CD4-positive, CD25-positive, alpha-beta regulatory T cell (primary cell): Measurements from ENCODE around the gene TTYH3. TPM values are rescaled to one million over a fixed set of nuclear protein-coding genes. Genes with fewer than 3 reads are reported as not detected.

Source experiments
- ATAC-seq, 2 donors: fragments of 150-1000 bp; cut with Tn5 transposase; one replicate each; pipeline ENCODE4 v1.10.0; 2021; ENCODE audit warnings: low read depth in 2 of 2, moderate number of reproducible peaks in 2 of 2, moderate library complexity in 1 of 2
- DNase-seq, 3 donors: peaks; one replicate each; pipeline versions ENCODE4 v3.0.0 to v3.0.0-alpha.2; 2012 to 2022; ENCODE audit warnings: mixed read lengths in 1 of 3
- H3K27ac ChIP-seq: one replicate; pipeline ENCODE4 v1.7.0; 2013; ENCODE audit warnings: mild to moderate bottlenecking, low read length; ENCODE audit not compliant: insufficient read depth, poor library complexity, severe bottlenecking
- H3K27me3 ChIP-seq: one replicate; pipeline ENCODE4 v1.7.0; 2013; ENCODE audit warnings: low read length; ENCODE audit not compliant: control insufficient read depth, insufficient read depth
- H3K36me3 ChIP-seq: one replicate; pipeline ENCODE4 v1.7.0; 2013; ENCODE audit warnings: mild to moderate bottlenecking, low read length, moderate library complexity; ENCODE audit not compliant: control insufficient read depth, insufficient read depth
- H3K4me1 ChIP-seq: 2 replicates; pipeline ENCODE4 v1.7.0; 2013; ENCODE audit warnings: mild to moderate bottlenecking, low read length; ENCODE audit not compliant: insufficient read depth, control insufficient read depth, poor library complexity, severe bottlenecking
- H3K4me3 ChIP-seq: one replicate; pipeline ENCODE4 v1.7.0; 2013; ENCODE audit warnings: low read depth, mild to moderate bottlenecking, low read length, moderate library complexity
- H3K9me3 ChIP-seq, 2 experiments: 1 replicate in 1 of 2; 2 replicates in 1 of 2; pipeline ENCODE4 v1.7.0; 2013; ENCODE audit warnings: low read length in 2 of 2, mild to moderate bottlenecking in 1 of 2, moderate library complexity in 1 of 2; ENCODE audit not compliant: control insufficient read depth in 2 of 2
- H3K27ac Mint-ChIP-seq, 3 donors: one replicate each; pipeline ENCODE4 v1.8.0; 2020 to 2022; ENCODE audit warnings: mild to moderate bottlenecking in 3 of 3, mixed read lengths in 3 of 3, moderate library complexity in 2 of 3
- H3K27me3 Mint-ChIP-seq: one replicate; pipeline ENCODE4 v1.8.0; 2022; ENCODE audit warnings: mild to moderate bottlenecking, mixed read lengths
- H3K36me3 Mint-ChIP-seq: one replicate; pipeline ENCODE4 v1.8.0; 2020; ENCODE audit warnings: mixed read lengths
- H3K4me1 Mint-ChIP-seq, 4 donors: one replicate each; pipeline ENCODE4 v1.8.0; 2020 to 2022; ENCODE audit warnings: mixed read lengths in 4 of 4, mild to moderate bottlenecking in 1 of 4
- H3K4me3 Mint-ChIP-seq, 4 donors: one replicate each; pipeline ENCODE4 v1.8.0; 2020 to 2022; ENCODE audit warnings: mild to moderate bottlenecking in 4 of 4, mixed read lengths in 4 of 4, moderate library complexity in 3 of 4
- H3K9me3 Mint-ChIP-seq, 7 donors: one replicate each; pipeline ENCODE4 v1.8.0; 2020 to 2022; ENCODE audit warnings: mixed read lengths in 7 of 7, mild to moderate bottlenecking in 3 of 7, moderate library complexity in 2 of 7
- polyA plus RNA-seq, 4 donors: library from polyadenylated mRNA; unstranded; fragments of 300-500 nt; fragmentation: Illumina TruSeq; gene quantifications; one replicate each; pipeline ENCODE4 v1.2.3, GENCODE V29; 2021
- total RNA-seq: library from RNA; stranded (reverse); gene quantifications from one replicate; pipeline ENCODE4 v1.2.3, GENCODE V29; 2022

The TTYH3 gene
- total and polyA plus RNA-seq, 5 donors from 2014 or later: 0.56 to 20.0 (median 1.4) TPM

GRCh38 chr7:2649139-2649838, 17.5 kb downstream of the TTYH3 start:
- Mint-ChIP-seq H3K4me3 (no peak overlapping the region), H3K36me3 (no peaks in the 10 kb centered on the region), H3K27me3 (no peaks in the 10 kb centered on the region), H3K9me3 (no peaks in the 10 kb centered on the region), H3K4me1 (peaks cover 0 to 14% (median 7%) of the 10 kb centered on the region in 4 donors), H3K27ac (peak overlapping the region in 1 of 3 donors; percentile 43)
- ATAC-seq (no peak), DNase-seq (no peak)
- Histone ChIP-seq H3K4me3 (no peak overlapping the region), H3K4me1 (peaks cover 16% of the 10 kb centered on the region), H3K9me3 (no peaks in the 10 kb centered on the region), H3K27ac (no peak overlapping the region), H3K36me3 (no peaks in the 10 kb centered on the region), H3K27me3 (no peaks in the 10 kb centered on the region)

GRCh38 chr7:2649991-2650390, 18.2 kb downstream of the TTYH3 start:
- DNase-seq: no peak
- peak overlapping the region in 1 of 3 donors; percentile 25 for H3K27ac Mint-ChIP-seq
- H3K36me3 Mint-ChIP-seq: no peaks in the 10 kb centered on the region
- H3K4me1 Mint-ChIP-seq: peaks cover 0 to 8% (median 4%) of the 10 kb centered on the region in 4 donors
- no peaks in the 10 kb centered on the region for H3K9me3 Mint-ChIP-seq
- no peaks in the 10 kb centered on the region for H3K27me3 ChIP-seq
- H3K27ac ChIP-seq: no peak overlapping the region
- peaks cover 9% of the 10 kb centered on the region for H3K4me1 ChIP-seq
- ATAC-seq: no peak
- no peaks in the 10 kb centered on the region for H3K27me3 Mint-ChIP-seq
- no peak overlapping the region for H3K4me3 Mint-ChIP-seq
- no peak overlapping the region for H3K4me3 ChIP-seq
- no peaks in the 10 kb centered on the region for H3K36me3 ChIP-seq
- H3K9me3 ChIP-seq: no peaks in the 10 kb centered on the region

DNA sequence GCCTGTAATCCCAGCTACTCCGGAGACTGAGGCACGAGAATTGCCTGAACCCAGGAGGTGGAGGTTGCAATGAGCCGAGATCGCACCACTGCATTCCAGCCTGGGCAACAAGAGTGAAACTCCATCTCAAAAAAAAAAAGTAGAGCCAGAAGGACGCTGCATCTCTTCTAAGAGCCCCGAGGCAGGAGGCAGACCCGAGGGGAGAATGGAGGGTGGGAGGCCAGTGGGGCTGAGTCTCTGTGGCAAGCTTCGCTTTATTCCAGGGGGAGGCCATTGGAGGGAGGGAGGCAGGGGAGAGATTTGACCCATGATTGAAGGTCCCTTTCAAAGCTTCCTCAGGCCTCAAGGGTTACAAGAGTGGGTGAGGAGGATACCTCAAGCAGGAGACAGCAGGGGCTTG, 18.7 kb downstream of the TTYH3 start:
- no peaks in the 10 kb centered on the region for H3K36me3 ChIP-seq
- Mint-ChIP-seq H3K4me1 (peaks cover 0 to 4% (median 2%) of the 10 kb centered on the region in 4 donors), H3K4me3 (no peak overlapping the region), H3K9me3 (no peaks in the 10 kb centered on the region), H3K27me3 (no peaks in the 10 kb centered on the region), H3K36me3 (no peaks in the 10 kb centered on the region), H3K27ac (peak overlapping the region in 1 of 3 donors; percentile 25)
- peaks cover 4% of the 10 kb centered on the region for H3K4me1 ChIP-seq
- H3K27ac ChIP-seq: no peak overlapping the region
- no peaks in the 10 kb centered on the region for H3K27me3 ChIP-seq
- H3K9me3 ChIP-seq: no peaks in the 10 kb centered on the region
- no peak for DNase-seq
- no peak overlapping the region for H3K4me3 ChIP-seq
- no peak for ATAC-seq

DNA sequence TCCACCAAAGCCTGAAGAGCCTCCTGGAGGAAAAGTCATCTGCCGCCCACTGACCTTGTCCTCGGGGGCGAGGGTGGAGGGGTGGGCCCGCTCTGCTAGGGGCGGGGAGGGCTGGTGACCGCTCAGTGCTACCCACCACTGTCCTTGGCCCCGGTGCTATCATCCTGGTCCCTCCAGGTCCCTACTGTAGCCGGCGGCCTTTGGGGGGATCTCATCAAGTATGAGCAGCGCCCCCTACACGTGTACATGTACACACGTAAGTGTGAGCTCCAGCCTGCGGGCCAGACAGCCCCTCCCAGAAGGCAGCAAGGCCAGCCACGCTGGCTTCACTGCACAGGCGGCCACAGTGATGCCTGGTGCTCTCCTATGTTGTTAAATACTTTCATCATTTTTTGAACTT, 19.6 kb downstream of the TTYH3 start:
- no peaks in the 10 kb centered on the region for H3K9me3 Mint-ChIP-seq
- no peaks in the 10 kb centered on the region for H3K4me1 ChIP-seq
- no peak overlapping the region for H3K27ac ChIP-seq
- ATAC-seq (no peak), DNase-seq (no peak)
- H3K27me3 ChIP-seq: no peaks in the 10 kb centered on the region
- H3K27ac Mint-ChIP-seq: no peak overlapping the region
- H3K9me3 ChIP-seq: no peaks in the 10 kb centered on the region
- no peaks in the 10 kb centered on the region for H3K4me1 Mint-ChIP-seq
- no peak overlapping the region for H3K4me3 Mint-ChIP-seq
- no peaks in the 10 kb centered on the region for H3K27me3 Mint-ChIP-seq
- no peaks in the 10 kb centered on the region for H3K36me3 Mint-ChIP-seq
- H3K4me3 ChIP-seq: no peak overlapping the region
- H3K36me3 ChIP-seq: no peaks in the 10 kb centered on the region

DNA sequence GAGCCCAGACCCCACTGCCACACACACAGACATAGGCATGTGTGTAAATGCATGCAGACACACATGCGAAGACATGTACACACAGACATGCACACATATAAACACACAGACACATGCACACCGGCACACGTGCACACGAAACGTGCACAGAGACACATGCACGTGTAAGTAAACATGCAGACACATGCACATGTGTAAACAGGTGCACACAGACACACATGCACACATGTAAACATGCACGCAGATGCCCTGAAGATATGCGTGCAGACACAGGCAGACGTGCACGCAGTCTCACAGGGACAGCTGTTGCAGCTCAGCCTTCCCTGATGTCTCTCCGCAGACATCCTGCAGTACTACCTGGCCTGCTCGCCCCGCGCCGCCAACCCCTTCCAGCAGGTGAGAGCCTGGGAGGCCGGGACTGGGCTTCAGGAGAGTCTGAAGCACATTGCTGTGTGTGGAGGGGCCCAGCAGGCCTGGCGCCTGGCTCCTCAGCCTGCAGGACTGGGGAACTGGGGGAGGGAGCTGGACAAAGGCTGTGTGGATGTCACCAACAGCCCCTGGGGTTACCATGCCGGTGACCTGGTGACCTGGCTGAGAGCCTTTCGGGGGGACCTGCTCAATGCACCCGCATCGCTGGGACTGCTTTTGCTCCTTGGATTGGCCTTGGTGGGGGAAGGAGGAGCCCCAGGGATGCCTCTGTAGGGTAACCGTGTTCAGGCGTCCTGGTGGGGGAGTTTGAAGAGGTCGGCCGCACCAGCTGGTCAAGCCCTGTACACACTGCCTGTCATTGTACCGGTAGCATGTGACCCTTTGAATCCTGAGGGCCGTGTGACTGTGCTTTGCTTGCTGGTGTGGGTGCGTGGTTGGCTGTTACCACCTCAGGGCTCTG, 20.3 kb downstream of the TTYH3 start:
- Mint-ChIP-seq H3K27me3 (no peaks in the 10 kb centered on the region), H3K9me3 (peaks cover 0 to under 1% (median 0%) of the 10 kb centered on the region in 7 donors), H3K4me3 (no peak overlapping the region), H3K4me1 (peaks cover 0 to 3% (median under 1%) of the 10 kb centered on the region in 4 donors), H3K36me3 (peaks cover 2% of the 10 kb centered on the region), H3K27ac (no peak overlapping the region)
- H3K36me3 ChIP-seq: no peaks in the 10 kb centered on the region
- H3K4me3 ChIP-seq: no peak overlapping the region
- H3K27me3 ChIP-seq: no peaks in the 10 kb centered on the region
- no peak for ATAC-seq
- H3K9me3 ChIP-seq: no peaks in the 10 kb centered on the region
- H3K27ac ChIP-seq: no peak overlapping the region
- H3K4me1 ChIP-seq: no peaks in the 10 kb centered on the region
- DNase-seq: no peak

DNA sequence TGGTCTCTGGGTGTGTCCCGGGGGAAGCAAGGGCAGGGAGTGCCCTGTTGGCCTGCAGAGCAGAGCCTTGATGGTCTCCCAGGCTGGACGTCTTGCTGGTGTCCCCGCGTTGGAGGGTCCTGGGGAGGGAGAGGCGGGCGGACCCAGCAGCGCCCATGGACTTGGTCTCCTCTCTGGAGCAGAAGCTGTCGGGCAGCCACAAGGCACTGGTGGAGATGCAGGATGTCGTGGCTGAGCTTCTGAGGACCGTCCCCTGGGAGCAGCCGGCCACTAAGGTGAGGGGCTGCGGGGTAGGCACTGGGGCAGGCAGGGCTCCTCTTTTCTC, 20.9 kb downstream of the TTYH3 start:
- Histone ChIP-seq H3K36me3 (no peaks in the 10 kb centered on the region), H3K4me3 (no peak overlapping the region), H3K27me3 (no peaks in the 10 kb centered on the region), H3K9me3 (no peaks in the 10 kb centered on the region), H3K4me1 (no peaks in the 10 kb centered on the region), H3K27ac (no peak overlapping the region)
- peaks cover 0 to 1% (median 0%) of the 10 kb centered on the region in 7 donors for H3K9me3 Mint-ChIP-seq
- no peak overlapping the region for H3K27ac Mint-ChIP-seq
- peaks cover 5% of the 10 kb centered on the region for H3K36me3 Mint-ChIP-seq
- H3K4me3 Mint-ChIP-seq: no peak overlapping the region
- no peak for DNase-seq
- ATAC-seq: no peak
- H3K27me3 Mint-ChIP-seq: no peaks in the 10 kb centered on the region
- peaks cover 0 to 6% (median 2%) of the 10 kb centered on the region in 4 donors for H3K4me1 Mint-ChIP-seq

DNA sequence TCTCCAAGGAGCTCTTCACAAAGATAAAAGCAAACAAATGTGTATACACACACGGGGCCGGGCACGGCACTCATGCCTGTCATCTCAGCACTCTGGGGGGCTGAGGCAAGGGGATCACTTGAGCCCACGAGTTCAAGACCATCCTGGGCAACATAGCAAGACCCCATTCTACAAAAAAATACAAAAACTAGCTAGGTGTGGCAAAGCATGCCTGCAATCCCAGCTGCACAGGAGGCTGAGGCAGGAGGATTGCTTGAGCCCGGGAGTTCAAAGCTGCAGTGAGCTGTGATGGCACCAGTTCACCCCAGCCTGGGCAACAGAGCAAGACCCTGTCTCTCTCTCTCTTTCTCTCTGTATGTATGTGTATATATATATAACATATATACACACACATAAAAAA, 22.3 kb downstream of the TTYH3 start:
- H3K27ac ChIP-seq: no peak overlapping the region
- H3K4me3 ChIP-seq: no peak overlapping the region
- no peak overlapping the region for H3K27ac Mint-ChIP-seq
- peaks cover 5% of the 10 kb centered on the region for H3K36me3 Mint-ChIP-seq
- peaks cover 0 to 1% (median 0%) of the 10 kb centered on the region in 7 donors for H3K9me3 Mint-ChIP-seq
- H3K9me3 ChIP-seq: no peaks in the 10 kb centered on the region
- H3K36me3 ChIP-seq: no peaks in the 10 kb centered on the region
- no peak overlapping the region for H3K4me3 Mint-ChIP-seq
- H3K4me1 ChIP-seq: no peaks in the 10 kb centered on the region
- H3K27me3 Mint-ChIP-seq: no peaks in the 10 kb centered on the region
- peaks cover 0 to 6% (median 2%) of the 10 kb centered on the region in 4 donors for H3K4me1 Mint-ChIP-seq
- ATAC-seq: no peak
- DNase-seq: no peak
- H3K27me3 ChIP-seq: no peaks in the 10 kb centered on the region
